Nephron progenitor cell (in vitro differentiated cells): Measurements from ENCODE around the gene CCDC192.

Experiments
- DNase-seq: peaks from one replicate; pipeline ENCODE4 v3.0.0; 2021
- H3K27ac Mint-ChIP-seq: 2 replicates; pipeline ENCODE4 v1.8.0; 2021; ENCODE audit warnings: mild to moderate bottlenecking, moderate library complexity, mixed read lengths
- H3K27me3 Mint-ChIP-seq: 2 replicates; pipeline ENCODE4 v1.8.0; 2021; ENCODE audit warnings: mild to moderate bottlenecking, low read depth, mixed read lengths; ENCODE audit not compliant: poor library complexity
- H3K36me3 Mint-ChIP-seq: 2 replicates; pipeline ENCODE4 v1.8.0; 2021; ENCODE audit warnings: low read depth, mixed read lengths
- H3K4me1 Mint-ChIP-seq: 2 replicates; pipeline ENCODE4 v1.8.0; 2021; ENCODE audit warnings: mixed read lengths
- H3K4me3 Mint-ChIP-seq: 2 replicates; pipeline ENCODE4 v1.8.0; 2021; ENCODE audit warnings: mild to moderate bottlenecking, moderate library complexity, mixed read lengths
- H3K9me3 Mint-ChIP-seq: 2 replicates; pipeline ENCODE4 v1.8.0; 2021; ENCODE audit warnings: mild to moderate bottlenecking, moderate library complexity, mixed read lengths
- CTCF ChIP-seq: fragments of 200-600 bp; sonication (generic); IDR thresholded peaks from 2 replicates; pipeline ENCODE4 v1.5.0; 2021; ENCODE audit warnings: antibody characterized with exemption

The CCDC192 gene

GRCh38 chr5:127830829-127831598, 127.8 kb downstream of the CCDC192 start:
- no peak for TF ChIP-seq CTCF
- Mint-ChIP-seq H3K9me3 (peaks cover 7% of the 10 kb centered on the region), H3K4me1 (peaks cover 20% of the 10 kb centered on the region), H3K27me3 (peaks cover 2% of the 10 kb centered on the region), H3K27ac (no peak overlapping the region), H3K36me3 (peaks cover 7% of the 10 kb centered on the region), H3K4me3 (no peak overlapping the region)
- no peak for DNase-seq

DNA sequence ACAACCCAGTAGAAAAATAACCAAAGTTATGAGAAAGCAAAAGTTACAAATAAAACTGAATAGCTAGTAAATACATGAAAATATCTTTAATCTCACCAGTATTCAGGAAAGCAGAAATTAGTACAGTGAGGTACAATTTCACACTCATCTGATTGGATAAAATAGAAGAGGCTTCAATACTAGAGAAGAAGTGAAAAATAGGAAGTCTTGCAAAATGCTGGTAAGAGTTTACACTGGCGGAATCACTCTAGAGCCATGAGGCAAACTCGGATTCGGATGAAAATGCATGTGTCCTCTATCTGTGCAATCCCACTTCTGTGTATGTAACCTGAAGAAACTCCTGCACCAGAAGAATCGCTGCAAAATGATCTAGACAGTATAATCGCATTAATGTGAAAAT, 128.9 kb downstream of the CCDC192 start:
- no peak overlapping the region for H3K4me3 Mint-ChIP-seq
- TF ChIP-seq CTCF, result no peak
- H3K36me3 Mint-ChIP-seq, result peaks cover 7% of the 10 kb centered on the region
- peaks cover 2% of the 10 kb centered on the region for H3K27me3 Mint-ChIP-seq
- DNase-seq, result no peak
- peaks cover 7% of the 10 kb centered on the region for H3K9me3 Mint-ChIP-seq
- H3K27ac Mint-ChIP-seq, result no peak overlapping the region
- peaks cover 18% of the 10 kb centered on the region for H3K4me1 Mint-ChIP-seq

GRCh38 chr5:127834094-127834531, 130.9 kb downstream of the CCDC192 start:
- no peak for TF ChIP-seq CTCF

GRCh38 chr5:127834554-127834953, 131.4 kb downstream of the CCDC192 start:
- DNase-seq, result no peak
- no peak for TF ChIP-seq CTCF
- H3K27ac Mint-ChIP-seq, result no peak overlapping the region
- no peaks in the 10 kb centered on the region for H3K27me3 Mint-ChIP-seq
- H3K36me3 Mint-ChIP-seq, result peaks cover 15% of the 10 kb centered on the region
- no peak overlapping the region for H3K4me3 Mint-ChIP-seq
- peaks cover 21% of the 10 kb centered on the region for H3K9me3 Mint-ChIP-seq
- H3K4me1 Mint-ChIP-seq, result peaks cover 28% of the 10 kb centered on the region

More at GRCh38 chr5:127834094-127834531, 130.9 kb downstream of the CCDC192 start:
- Mint-ChIP-seq H3K4me1 (peaks cover 27% of the 10 kb centered on the region), H3K4me3 (no peak overlapping the region), H3K27ac (peak overlapping the region; percentile 2), H3K36me3 (peaks cover 15% of the 10 kb centered on the region), H3K27me3 (no peaks in the 10 kb centered on the region), H3K9me3 (peaks cover 21% of the 10 kb centered on the region)
- no peak for DNase-seq

- Mint-ChIP-seq H3K27me3 (peaks cover 4% of the 10 kb centered on the region), H3K36me3 (peaks cover 15% of the 10 kb centered on the region), H3K9me3 (peaks cover 21% of the 10 kb centered on the region), H3K4me1 (peaks cover 39% of the 10 kb centered on the region), H3K27ac (peak overlapping the region; percentile 71), H3K4me3 (no peak overlapping the region)
- TF ChIP-seq CTCF, result no peak
- no peak for DNase-seq
Observed at GRCh38 chr5:127838661-127839060, 135.5 kb downstream of the CCDC192 start.

GRCh38 chr5:127839072-127839471, 135.9 kb downstream of the CCDC192 start:
- Mint-ChIP-seq H3K4me3 (no peak overlapping the region), H3K9me3 (peaks cover 21% of the 10 kb centered on the region), H3K36me3 (peaks cover 15% of the 10 kb centered on the region), H3K27me3 (peaks cover 4% of the 10 kb centered on the region), H3K27ac (no peak overlapping the region), H3K4me1 (peaks cover 35% of the 10 kb centered on the region)
- no peak for TF ChIP-seq CTCF
- DNase-seq, result no peak
